GOT3 (cell line): ENCODE measurements around the gene LNX1.
A peak's percentile ranks its signal among the peaks of the same experiment; 100 is the strongest.

Source experiments
- DNase-seq: peaks from one replicate; lab custom pipeline; 2025; ENCODE audit warnings: mixed read lengths; lab: John Stamatoyannopoulos, UW

The LNX1 gene

DNA sequence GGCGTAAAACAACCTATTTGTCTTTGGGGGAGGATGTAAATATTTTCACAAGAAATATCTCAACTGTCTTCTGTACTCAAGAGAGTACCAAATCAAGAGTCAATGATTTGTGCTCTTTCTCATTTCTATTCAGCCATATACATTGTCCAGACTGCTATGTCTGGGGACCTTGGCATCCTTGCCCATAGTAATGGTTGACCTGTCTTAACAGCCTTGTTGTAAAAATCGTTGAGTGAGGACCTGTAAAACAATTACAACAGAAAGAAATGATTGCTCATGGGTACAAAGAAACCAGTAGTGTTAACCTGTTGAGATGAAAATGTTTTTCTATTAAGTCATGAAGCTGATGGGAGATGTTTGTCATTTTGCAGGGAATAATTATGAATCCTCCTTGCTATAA is 56.6 kb downstream of the LNX1 start:
- DNase-seq = no peak

DNA sequence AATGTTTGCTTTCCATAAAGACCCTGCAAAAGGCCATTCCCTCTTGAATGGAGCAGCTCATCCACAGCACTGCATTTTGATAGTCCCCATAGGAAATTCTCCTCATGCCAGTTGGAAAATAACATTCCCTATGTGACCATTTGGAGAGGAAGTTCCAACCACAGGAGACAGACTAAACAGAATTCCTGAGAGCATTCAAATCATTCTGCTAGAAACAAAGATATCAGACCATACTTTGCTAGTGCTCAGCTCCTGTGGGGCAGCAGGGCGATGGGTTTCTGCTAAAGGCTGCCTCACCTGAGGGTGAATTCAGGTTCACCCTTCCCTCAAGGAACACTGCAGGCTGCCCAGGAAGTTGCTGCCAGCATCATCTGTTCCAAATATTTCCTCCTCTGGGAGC is 58.8 kb downstream of the LNX1 start:
- DNase-seq = no peak

DNA sequence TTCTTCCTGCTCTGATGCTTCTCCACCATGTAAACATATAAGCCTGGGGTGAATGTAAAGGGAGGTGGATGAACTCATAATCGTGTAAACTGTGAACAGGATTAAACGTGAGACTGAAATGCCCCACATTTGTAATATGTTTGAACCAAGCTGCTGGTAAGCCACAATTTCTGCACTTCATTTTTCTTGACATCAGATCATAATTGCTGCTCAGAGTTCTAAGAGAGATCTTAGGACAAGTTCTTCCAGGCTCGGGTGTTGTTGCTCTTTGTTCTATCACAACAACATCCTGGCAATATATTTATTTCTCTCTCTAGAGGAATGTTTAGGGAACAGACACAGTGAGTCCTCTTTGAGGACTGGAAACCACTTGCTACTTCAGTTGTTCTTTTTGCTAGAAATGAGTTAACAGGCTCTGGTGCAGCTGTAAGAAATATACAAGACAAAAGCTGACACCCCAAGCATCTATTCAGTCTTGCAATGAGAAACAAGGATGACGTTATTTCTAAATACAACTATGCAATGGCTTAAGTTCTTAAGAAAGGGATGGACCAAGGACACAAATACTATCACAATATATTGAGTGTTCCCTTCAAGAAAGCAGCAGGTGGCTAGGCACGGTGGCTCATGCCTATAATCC is 59.6 kb downstream of the LNX1 start:
- DNase-seq = no peak

DNA sequence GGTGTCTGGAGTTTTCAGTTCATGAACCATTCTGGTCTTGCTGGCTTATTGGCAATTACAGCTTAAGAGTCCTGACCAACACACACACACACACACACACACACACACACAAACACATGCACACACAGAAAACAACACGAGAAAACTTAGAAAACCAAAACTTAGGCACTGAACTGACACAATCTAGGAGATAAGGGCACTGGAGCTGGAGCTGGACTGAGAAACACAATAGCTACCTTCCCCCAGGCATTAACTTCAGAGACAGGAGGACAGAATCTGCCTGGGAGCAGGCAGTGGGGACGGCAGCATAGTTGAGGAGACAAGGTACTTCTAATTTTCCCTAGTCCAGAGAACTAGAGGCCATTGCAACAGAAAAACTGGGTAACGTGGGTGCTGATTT is 62.3 kb downstream of the LNX1 start:
- no peak for DNase-seq

DNA sequence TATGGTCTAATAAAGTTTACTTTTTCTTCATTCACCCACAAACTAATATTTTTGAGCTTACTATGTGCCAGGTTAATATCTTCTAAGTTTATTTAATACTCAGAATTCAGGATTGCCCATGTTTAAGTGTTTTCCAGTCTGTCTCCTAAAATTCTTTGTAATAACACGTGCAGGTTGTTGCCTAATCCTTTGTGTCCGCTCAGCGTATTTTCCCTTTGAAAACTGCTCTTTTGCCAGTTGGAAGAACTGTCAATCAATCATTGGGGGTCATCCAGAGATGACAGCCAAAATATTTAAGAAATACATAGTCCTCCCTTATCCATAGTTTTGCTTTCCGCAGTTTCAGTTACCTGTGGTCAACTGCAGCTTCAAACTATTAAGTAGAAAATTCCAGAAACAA is 63.4 kb downstream of the LNX1 start:
- DNase-seq = no peak

DNA sequence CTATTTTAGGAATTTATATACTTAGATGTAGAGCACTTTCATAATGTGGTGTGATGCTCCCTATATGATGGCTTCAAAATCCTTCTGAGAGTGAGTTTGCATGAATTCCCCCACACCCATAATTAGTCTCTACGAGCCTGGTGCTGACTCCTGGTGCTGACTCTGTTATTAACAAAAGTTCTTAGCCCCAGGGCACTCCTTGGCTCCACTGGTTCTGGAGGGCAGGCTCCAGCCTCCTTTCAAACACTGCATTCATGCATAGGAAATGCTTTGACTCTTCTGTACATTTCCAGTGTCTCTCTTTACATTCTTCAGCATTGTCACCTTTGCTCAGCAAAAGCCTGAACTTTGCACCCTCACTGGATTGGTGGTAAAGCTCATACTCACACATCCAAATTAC is 64.0 kb downstream of the LNX1 start:
- no peak for DNase-seq

DNA sequence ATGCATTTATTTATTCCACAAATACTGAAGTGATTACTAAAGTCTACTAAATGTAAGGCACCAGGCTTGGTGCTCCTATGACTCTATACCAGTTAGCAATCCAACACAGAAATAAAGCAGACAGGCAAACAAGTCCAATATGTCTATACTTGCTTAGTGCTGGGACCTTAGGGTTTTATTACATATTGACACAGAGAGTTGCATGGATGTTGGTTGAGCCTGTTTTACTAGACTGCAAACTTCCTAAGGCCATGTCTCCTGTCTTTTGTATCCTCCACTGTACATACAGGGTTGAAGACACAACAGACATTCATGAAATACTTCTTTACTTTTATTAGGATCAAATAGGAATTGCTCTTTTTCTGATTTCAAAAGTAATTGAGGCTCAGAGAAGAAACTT is 69.0 kb downstream of the LNX1 start:
- DNase-seq = no peak

DNA sequence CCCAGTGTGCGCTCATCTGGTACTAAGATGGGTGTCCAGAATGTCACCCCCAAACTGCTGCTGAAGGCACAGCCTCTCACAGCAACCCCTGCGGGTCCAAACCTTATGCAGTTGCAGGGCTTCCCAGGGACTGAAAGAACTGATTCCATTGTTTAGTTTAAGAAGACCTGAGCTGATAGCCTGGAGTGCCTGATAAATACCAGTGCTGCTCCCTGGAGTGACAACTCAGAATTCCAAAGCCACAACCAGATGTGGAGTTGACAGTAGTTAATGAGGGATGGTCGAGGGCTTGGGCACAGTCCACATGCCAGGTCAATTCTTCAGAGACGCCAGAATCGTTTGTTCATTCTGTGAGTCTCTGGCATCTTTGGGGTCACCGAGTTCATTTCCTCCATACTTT is 71.2 kb downstream of the LNX1 start:
- DNase-seq = no peak

DNA sequence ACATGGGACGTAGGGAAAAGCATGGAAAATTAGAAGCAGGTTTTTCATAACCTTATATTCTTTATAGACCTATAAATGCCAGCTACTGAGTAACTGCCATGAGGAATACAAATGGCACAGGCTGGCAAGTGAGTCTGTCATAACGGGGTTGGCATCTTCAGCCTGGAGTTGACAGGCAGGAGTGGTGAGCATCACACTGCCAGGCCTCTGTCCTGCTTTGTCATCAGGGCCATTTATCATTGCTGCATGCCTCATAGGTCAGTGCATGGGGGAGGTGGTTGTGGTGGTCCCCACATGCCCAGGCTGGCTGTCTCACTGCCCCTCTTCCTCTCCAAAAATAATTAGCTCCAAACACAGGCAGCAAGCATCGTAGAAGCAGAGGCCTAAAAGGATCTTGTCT is 72.5 kb downstream of the LNX1 start:
- DNase-seq = no peak

DNA sequence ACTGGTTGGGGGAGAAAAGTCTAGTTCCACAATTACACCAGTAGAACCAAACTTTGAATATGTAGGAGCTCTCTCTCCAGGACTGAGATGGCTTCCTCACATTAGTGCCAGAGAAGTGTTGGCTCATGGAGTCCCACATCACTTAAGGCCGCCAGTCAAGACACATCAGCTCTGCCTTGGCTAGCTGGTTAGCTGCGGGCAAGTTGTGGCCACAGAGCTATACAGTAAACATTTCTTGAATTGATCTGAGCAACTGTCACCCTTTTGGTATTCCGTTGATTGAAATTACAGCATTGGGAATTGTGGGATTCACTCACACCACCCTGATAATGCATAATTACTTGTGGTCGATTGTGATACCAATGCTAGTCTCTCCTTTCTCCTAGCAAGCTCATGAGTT is 76.2 kb downstream of the LNX1 start:
- no peak for DNase-seq

DNA sequence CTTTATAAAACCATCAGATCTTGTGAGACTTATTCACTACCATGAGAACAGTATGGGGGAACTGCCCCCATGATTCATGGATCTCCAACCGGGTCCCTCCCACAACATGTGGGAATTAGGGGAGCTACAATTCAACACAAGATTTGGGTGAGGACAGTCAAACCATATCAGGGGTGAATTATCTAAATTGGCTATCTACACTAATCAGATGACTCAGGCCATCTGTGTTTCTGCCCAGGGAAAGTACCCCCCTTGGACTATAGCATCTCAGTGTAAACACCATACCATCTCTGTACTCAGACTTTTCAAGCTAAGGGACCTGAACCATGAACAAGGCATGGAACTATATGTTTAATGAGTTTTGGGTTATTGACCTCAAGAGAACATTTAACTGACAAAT is 76.8 kb downstream of the LNX1 start:
- DNase-seq = no peak

DNA sequence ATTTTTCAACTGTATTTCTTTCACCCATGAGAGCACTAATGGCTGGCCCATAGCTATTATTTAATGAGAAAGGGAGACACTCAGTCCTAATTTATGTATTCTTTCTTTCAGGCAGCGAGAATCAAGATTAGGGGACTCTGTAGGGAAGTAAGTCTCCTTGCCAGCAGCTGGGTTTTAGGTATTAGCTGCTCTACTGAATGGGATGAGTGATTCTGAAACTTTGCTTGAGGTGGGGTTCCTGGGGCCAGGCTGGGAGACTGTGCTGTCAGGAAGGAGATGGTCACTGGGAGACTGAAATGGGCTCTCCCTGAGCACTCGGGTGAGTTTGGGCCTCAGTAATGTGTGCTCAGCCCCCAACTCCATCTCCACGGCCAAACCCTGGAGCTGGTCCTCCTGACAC is 78.7 kb downstream of the LNX1 start:
- no peak for DNase-seq

DNA sequence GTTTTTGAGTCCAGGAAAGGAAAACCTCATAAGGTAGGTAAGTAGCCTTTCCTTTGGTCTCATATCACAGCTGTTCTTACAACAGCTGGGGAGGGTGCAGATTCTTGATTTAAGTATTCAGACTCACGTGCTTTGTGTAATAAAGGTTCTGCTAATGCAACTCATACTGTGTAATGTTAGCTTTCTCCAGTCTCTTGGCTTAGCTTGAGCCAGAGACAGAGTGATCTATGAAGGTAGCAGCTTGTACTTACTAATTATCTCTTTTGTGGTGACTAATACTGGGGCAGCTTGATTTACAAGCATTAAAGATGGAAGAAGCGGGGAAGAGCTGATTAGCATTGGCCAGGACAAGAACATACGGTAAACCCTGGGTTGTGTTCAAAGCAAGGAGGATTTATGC is 80.3 kb downstream of the LNX1 start:
- no peak for DNase-seq

DNA sequence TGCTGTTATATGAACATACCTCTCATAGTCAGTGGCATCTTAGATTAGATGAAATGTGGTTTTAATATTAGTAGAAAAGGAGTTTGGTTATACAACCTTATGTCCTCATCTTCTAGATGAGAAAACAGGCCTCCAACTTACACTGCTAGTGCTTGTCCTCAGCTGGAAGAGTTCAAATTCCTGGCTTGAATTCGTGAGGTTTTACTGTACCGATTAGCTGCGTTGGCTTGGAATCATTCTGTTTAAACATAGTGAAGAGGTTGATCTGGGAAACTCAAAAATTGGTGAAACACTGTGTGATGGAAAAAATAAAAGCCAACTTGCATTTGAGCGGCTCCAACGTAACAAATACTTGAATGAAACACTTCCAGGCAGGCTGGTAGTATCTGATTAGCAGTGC is 81.0 kb downstream of the LNX1 start:
- DNase-seq = no peak

DNA sequence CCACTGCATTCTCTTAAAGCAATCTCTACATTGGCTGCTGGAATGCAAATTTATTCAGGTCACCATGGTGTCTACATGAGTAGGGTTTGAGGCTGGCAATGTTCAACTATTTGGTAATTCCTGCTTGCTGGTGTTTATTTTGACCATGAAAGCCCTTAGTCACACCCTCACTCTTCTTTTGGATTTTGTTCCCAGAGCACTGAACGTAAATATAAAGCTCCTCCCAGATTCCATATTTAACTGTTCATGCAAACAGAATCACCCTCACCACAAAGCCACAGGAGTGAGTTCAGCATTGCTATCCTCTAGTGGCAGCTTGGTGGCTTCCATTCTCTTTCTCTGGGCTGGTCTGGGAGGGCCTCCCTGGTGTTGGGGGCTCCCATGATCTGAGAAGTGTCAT is 82.8 kb downstream of the LNX1 start:
- no peak for DNase-seq

DNA sequence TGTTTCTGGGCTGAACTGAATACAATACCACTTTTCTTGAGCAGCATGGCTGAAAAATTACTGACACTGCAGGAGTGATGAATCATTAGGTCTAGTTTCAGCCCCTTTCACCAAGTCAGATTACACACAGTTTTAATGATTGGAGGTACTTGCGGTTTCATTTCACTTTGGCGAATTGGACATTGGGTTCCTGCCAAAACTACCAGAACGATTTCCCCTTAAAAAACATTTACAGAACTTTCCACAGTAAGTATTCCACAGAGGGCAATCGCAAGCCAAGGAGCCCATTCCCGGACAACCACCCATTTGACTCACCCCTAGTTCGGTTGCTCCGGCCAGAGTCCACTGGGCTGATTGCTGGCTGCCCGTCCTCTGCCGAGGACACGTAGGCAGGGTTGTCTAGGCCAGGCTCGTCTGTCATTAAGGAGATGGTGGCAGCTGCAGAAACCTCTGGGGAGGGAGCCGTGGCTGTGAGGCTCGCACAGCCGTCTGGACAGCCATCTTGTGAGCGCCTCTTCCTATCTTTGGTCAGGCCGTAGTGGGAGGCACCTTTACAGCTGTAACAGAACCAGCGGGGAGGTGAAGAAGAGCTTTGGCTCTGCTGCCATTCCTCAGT is 83.5 kb downstream of the LNX1 start:
- DNase-seq = peak; percentile 36

DNA sequence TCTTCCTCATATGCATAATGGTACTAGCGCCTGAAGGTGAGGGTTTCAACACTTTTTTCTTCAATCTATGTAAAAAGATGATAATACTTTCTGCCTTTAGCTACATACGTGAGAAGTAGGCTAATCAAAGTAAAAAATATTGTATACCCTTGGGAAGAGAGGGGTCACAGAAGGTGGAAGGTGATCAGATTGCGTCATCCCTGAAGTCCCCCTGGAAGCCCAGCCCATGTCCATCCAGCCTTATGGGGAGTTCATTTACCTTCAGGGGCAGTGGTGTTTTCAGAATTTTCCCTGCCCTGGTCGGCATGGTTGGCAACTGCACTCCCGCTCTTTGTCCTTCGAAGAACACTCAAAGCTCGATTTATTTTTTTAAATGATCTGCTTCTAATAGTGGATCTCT is 84.2 kb downstream of the LNX1 start:
- no peak for DNase-seq

DNA sequence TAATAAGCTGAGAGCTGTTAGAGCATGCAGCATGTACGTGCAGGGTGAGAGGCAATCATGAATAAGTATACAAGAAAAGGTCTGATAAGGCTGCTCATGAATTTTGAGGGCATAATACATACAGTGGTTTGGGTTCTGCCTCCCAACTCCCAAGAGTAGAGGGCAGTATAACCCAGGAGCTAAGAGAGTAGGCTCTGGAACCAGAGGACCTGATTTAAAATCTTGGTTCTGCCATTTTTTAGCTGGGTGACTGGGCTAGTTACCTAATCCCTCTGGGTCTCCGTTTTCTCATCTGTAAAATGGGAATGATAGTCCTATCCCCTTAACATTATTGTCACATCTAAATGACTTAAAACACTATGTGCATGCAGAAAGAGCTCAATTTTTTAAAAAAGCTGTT is 85.3 kb downstream of the LNX1 start:
- no peak for DNase-seq

DNA sequence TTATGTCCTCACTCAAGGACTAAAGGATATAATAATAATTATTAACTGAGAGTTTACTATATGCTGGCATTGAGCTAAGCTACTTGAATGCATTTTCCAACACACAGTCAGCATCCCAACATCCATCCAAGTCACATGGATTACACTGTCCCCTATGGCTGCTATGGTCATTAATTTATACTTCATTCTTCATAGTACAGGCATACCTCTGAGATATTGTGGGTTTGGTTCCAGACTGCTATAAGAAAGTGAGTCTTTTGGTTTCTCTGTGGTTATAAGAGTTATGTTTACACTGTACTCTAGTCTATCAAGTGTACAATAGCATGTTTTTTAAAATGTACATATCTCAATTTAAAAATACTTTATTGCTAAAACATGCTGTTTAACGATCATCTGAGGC is 89.2 kb downstream of the LNX1 start:
- no peak for DNase-seq

DNA sequence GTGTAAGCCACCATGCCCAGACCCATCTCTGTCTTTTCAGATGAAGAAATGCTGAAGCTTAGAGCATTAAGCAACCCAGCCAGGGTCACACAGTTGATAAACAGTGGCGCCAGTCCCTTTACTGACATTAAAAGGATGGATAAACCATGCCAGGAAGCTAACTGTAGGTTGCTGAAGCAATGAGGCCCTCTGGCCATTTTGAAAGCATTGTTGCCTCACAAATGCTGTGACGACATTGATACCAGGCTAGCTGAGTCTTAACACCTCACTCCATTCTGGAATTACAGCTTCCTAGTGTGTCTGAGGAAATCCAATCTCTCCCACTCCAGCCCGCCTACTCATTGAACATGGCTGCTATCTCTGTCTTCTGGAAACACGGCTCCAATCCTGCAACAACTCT is 89.7 kb downstream of the LNX1 start:
- no peak for DNase-seq

DNA sequence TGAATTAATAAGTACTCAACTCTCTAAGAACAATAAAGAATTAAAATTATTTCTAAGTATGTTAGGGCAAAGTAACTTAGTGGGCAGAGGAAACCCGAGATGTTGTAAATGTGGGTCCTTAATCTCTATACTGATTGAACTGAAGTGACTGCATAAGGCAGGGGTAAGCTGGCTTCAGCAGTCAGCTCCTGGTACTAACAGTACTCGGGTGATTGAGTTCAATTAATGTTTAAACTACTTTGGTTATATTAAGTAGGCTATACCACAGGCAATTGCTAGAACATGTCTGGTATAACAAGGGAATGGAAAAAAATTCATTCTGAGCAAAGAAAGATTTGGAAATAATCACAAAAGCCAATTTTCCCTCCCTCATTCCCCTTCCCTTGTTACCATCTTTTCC is 90.7 kb downstream of the LNX1 start:
- DNase-seq = no peak

DNA sequence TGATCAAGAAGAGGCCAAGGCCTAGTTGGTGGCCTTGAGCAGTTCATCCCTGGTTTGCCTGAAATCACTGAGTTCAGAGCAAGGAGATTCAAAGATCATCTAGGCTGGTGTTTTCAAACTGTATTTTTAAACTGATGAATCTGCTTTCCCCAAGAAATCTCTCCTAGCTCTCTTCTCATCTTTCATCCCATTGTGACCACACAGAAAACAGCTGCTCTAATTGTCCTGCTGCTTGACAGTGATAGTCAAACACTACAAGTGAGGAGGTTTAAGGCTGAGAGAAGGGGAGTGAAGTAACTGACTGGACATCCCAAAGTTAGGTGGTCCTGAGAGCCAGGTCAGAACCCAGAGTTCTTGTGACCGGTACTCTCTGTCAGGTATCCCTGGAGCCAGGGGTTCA is 91.5 kb downstream of the LNX1 start:
- DNase-seq = no peak

DNA sequence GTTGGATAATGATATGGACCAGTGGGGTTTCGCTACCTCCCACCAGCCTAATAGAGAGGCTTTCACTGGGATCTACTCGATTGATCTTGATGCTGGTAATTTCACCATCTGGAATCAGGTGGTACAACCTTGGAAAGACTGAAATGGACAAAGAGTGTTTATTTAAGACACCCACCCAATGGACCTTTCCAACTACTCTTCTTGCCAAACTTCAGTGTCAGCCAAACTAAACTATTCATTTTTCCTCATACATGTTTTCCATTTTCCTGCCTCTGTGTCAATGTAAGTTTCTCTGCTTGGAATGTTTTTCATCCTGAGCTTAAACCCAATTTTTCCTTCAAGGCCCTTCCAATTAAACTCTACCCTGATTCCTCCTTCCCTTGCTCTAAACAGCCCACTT is 92.6 kb downstream of the LNX1 start:
- DNase-seq = no peak

DNA sequence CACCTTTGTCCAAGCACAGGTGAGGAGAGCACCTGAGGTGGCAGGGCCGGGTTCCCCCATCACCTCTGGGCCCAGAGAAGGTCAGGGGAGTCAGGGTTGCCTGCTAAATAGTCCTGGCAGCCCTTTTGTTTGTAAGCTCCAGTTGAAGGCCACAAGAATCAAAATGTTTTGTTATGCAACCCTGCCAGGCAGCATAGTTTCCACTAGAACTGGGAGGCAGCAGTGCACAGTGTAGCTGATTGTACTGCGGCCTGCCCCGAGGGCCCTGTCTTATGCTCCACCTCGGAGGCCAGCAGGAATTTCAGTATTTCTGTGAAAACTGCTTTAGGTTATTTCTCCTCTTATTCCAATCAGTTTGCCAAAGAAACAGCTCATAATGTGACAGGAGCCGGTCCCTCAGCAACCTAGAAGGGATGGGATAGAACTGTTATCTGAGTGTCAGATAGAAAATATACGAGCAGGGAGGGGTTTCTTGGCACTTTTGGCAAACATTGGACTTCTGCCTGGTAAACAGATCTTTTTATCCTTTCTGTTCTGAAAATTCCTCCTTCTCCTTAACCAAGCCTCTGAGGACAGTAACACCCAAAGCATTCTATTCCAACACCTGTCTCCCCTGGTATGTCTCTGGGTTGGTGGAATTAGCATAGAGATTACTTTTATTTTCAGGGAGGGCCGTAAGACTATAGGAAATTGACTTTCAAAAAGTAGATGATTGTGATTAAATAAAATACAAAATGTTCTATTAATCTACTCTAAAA is 93.6 kb downstream of the LNX1 start:
- no peak for DNase-seq
